GM19467 (cell line): ENCODE results near the gene KIF16B.
"Not testable (repeated sequence)": the region's sequence is repeated elsewhere in the genome, so short reads cannot be mapped to it uniquely, and the experiment has no call there.

Experiments
- ATAC-seq: cut with Tn5 transposase; IDR thresholded peaks from one replicate; pipeline ENCODE4 v1.9.1; 2021; ENCODE audit warnings: mild to moderate bottlenecking, moderate library complexity; ENCODE audit not compliant: unreplicated experiment

The KIF16B gene

GRCh38 chr20:16596404-16596803, 23.2 kb upstream of the KIF16B start:
- ATAC-seq = not testable (repeated sequence)

GRCh38 chr20:16595376-16595775, 22.1 kb upstream of the KIF16B start:
- ATAC-seq = no peak

DNA sequence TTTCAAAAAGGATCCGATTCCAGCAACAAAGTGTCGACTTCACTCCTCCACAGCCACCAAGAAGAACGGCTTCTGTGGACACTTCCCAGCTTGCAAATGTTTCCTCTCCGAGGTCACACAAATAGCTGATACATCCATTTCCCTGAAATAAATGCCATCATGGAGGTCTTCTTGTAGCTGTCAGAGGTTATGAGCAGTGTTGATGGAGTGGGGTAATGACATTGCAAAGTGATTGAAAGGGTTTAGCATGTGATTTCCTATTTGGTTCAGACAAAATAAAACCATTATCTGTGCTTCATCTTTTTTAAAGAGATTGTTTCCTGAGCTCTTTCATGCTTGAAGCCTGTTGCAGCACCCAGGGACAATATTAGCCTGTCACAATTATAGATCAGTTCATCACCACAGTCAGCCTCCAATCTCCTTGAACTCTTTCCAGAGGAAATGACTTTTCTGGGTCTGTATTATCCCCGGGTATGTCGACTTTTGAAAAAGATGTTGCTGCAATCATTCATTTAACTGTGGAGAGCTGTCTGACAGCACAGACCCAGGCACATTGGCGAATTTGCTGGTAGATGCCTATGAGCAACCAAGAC, 16.9 kb upstream of the KIF16B start:
- no peak for ATAC-seq

- ATAC-seq = no peak
Observed at GRCh38 chr20:16589623-16590022, 16.4 kb upstream of the KIF16B start.

GRCh38 chr20:16588241-16588640, 15.0 kb upstream of the KIF16B start:
- no peak for ATAC-seq

- ATAC-seq = no peak
Observed at GRCh38 chr20:16587066-16587465, 13.8 kb upstream of the KIF16B start.

- ATAC-seq = no peak
Observed at GRCh38 chr20:16583474-16583873, 10.2 kb upstream of the KIF16B start.

- ATAC-seq = no peak
Observed at GRCh38 chr20:16581241-16581640, 8.0 kb upstream of the KIF16B start.

DNA sequence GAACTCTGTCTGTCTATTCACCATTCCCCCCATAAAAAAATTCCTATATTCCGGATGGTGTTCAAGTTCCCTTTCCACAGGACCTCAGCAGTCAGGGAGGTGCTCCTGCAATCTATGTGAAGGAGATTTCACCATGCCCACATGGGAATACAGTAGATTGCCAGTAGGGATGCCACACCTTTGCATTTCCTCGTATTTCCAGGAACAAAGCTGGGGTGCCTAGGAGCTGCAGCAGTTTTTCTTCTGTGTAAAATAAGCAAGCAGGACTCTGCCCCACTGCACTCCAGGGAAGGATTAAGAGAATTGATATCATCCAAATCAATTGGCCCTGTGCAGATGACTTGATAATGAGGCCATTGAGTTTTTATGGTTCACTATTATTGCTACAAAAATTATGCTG, 7.4 kb upstream of the KIF16B start:
- no peak for ATAC-seq

GRCh38 chr20:16580147-16580546, 6.9 kb upstream of the KIF16B start:
- ATAC-seq = no peak

GRCh38 chr20:16576219-16576618, 3.0 kb upstream of the KIF16B start:
- no peak for ATAC-seq

DNA sequence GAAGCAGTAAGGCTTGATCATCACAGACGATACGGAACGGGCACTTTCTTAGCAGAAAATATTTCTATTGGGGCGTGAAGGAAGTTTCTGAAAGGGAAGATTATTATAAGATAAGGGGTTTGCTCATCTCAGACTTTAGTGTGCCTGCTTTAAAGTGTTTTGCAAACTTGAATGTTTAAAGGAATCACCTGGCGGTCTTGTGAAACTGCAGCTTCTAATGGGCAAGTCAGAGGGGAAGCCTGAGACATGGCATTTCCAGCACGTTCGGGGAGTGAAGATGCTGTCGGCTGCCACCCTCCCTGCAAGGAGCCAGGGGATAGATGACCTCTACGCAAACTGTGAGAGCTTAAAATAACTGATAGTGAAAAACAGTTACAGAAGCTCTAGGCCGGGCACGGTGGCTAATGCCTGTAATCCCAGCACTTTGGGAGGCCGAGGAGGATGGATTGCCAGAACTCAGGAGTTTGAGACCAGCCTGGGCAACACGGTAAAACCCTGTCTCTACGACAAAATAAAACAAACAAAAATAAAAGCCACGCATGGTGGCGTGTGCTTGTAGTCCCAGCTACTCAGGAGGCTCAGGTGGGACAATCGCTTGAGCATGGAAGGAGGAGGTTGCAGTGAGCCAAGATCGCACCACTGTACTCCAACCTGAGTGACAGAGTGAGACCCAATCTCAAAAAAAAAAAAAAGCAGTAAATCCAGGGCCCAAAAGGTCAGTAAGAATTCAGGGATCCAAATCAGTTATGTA, 2.3 kb upstream of the KIF16B start:
- no peak for ATAC-seq

- ATAC-seq = peak; percentile 83
Observed at GRCh38 chr20:16574656-16575355, 1.6 kb upstream of the KIF16B start.

DNA sequence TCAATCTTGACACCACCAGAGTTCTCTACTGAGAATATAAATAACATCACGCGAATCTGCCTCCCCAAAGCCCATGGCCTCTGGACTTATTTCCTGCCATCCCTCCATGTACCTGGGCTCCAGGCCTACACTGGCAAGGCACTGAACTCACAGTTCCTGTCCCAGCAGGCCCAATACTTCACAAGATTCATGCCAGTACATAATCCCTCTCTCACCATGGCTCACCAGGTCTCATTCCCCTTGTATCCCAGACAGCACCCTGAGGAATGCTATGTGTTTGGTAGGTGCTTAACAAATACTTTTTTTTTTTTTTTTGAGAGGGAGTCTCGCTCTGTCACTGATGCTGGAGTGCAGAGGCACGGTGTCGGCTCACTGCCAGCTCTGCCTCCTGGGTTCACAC, 1.9 kb downstream of the KIF16B start:
- ATAC-seq = no peak

DNA sequence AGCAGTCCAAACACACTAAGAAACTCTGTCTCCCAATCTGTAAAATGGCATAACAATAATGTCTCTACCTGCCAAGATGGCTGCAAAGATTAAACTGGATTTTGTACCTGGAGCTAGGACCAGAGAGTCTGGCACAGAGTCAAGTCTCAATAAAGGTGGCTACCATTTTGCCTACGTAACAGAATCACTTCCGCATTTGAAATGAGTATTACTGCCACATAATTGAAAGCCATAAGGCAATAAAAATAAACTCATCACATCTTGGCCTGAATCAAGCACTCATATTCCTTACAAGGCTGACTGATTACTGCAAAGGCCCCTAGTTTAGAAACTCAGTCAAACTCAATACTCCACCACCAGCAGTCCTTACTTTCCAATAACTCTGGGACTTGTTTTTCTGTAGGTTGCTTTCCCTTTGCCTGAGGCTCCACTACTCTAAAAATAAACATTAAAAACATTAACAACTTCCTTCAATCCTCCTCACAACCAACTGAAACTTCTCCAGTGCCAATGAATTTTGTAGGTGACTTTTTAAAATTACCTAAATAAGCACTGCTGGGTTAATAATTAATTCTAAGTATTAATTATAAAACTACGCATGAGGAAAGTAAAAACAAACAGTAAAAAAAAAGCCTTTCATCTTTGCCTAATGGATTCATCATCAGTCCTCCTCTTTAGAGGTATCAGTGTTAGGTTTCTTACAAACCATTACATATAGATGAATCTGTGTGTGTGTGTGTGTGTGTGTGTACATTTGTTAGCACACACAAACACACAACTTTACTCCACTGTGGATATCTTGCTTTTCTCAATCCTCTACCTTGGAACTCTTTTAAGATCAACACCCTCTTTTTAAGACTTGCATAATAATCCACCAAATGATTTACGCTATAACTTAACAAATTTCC, 3.7 kb downstream of the KIF16B start:
- ATAC-seq = no peak

GRCh38 chr20:16566080-16566479, 7.2 kb downstream of the KIF16B start:
- no peak for ATAC-seq

- not testable (repeated sequence) for ATAC-seq
Observed at GRCh38 chr20:16564079-16564478, 9.2 kb downstream of the KIF16B start.

GRCh38 chr20:16563066-16563806, 10.0 kb downstream of the KIF16B start:
- no peak for ATAC-seq

- ATAC-seq = no peak
Observed at GRCh38 chr20:16562259-16562658, 11.0 kb downstream of the KIF16B start.

DNA sequence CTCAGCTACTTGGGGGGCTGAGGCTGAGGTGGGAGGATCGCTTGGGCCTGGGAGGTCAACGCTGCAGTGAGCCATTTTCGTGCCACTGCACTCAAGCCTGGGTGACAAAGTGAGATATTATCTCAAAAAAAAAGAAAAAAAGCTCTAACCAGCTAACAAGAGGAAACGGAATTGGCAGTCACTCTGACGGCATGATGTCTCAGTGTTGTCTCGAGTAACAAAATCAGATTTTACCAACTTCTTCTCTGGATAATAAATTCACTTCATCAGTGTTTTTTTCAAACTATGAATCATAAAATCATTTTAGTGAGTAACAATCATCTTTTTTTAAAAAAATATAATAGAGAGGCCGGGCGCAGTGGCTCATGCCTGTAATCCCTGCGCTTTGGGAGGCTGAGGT, 12.6 kb downstream of the KIF16B start:
- ATAC-seq = no peak
